Stimulated activated CD4-positive, alpha-beta T cell treated with anti-CD3 and anti-CD28 coated beads, Interleukin-1b, Interleukin-23, amount 100 ng/mL, for 48 hours (primary cell): ENCODE results near the gene ZFAND2A.
A peak's percentile ranks its signal among the peaks of the same experiment; 100 is the strongest.

Experiments
- DNase-seq: peaks from one replicate; pipeline ENCODE4 v3.0.0-alpha.2; 2020

Gene ZFAND2A

GRCh38 chr7:1104516-1105179 is 55.3 kb downstream of the ZFAND2A start:
- DNase-seq: no peak

GRCh38 chr7:1103789-1104515 is 56.0 kb downstream of the ZFAND2A start:
- DNase-seq: no peak

- DNase-seq: peak; percentile 20
Observed at GRCh38 chr7:1103009-1103788, 56.8 kb downstream of the ZFAND2A start.
